DND-41 (cell line): ENCODE measurements around the gene WBP1L.

Source experiments
- ATAC-seq: fragments of 200-7000 bp; cut with Tn5 transposase; 3 replicates; pipeline ENCODE4 v1.9.1; 2021; ENCODE audit warnings: low read depth; ENCODE audit not compliant: insufficient read depth
- DNase-seq: peaks from one replicate; pipeline ENCODE4 v3.0.0-alpha.2; 2020
- H2AFZ ChIP-seq: 2 replicates; pipeline ENCODE4 v1.6.0; 2012; ENCODE audit warnings: low read depth, low read length
- H3K27ac ChIP-seq: 2 replicates; pipeline ENCODE4 v1.5.1; 2012; ENCODE audit warnings: low read length, inconsistent platforms
- H3K27me3 ChIP-seq: fragments of 200-600 bp; sonication (generic); 2 replicates; pipeline ENCODE4 v1.6.0; 2012; ENCODE audit warnings: low read length, mild to moderate bottlenecking, inconsistent platforms; ENCODE audit not compliant: insufficient read depth, poor library complexity
- H3K36me3 ChIP-seq: 2 replicates; pipeline ENCODE4 v1.5.1; 2012; ENCODE audit warnings: low read length, inconsistent platforms; ENCODE audit not compliant: insufficient read depth
- H3K4me1 ChIP-seq: 2 replicates; pipeline ENCODE4 v1.5.1; 2012; ENCODE audit warnings: mild to moderate bottlenecking, low read length; ENCODE audit not compliant: insufficient read depth
- H3K4me2 ChIP-seq: 2 replicates; pipeline ENCODE4 v1.6.0; 2012; ENCODE audit warnings: mild to moderate bottlenecking, moderate library complexity, low read length, inconsistent platforms; ENCODE audit not compliant: insufficient read depth
- H3K4me3 ChIP-seq, 2 experiments: fragments of 200-600 bp in 1 of 2; shearing (Covaris generic) in 1 of 2; 2 replicates each; pipeline ENCODE4 v1.5.1; 2012 to 2016; ENCODE audit warnings: inconsistent platforms in 2 of 2, low read length in 2 of 2, mild to moderate bottlenecking in 2 of 2, low read depth in 1 of 2, moderate library complexity in 1 of 2
- H3K79me2 ChIP-seq: 2 replicates; pipeline ENCODE4 v1.6.0; 2012; ENCODE audit warnings: low read length, inconsistent platforms; ENCODE audit not compliant: insufficient read depth
- H3K9ac ChIP-seq: 2 replicates; pipeline ENCODE4 v1.6.0; 2012; ENCODE audit warnings: low read depth, mild to moderate bottlenecking, inconsistent platforms, low read length, moderate library complexity
- H3K9me3 ChIP-seq: 2 replicates; pipeline ENCODE4 v1.5.1; 2012; ENCODE audit warnings: low read length, moderate library complexity, mild to moderate bottlenecking, inconsistent platforms; ENCODE audit not compliant: insufficient read depth, severe bottlenecking
- H4K20me1 ChIP-seq: 2 replicates; pipeline ENCODE4 v1.6.0; 2012; ENCODE audit warnings: low read length; ENCODE audit not compliant: insufficient read depth
- CTCF ChIP-seq: IDR thresholded peaks from 2 replicates; pipeline ENCODE4 v1.5.1; 2012; ENCODE audit warnings: borderline replicate concordance, low read length, moderate library complexity, mild to moderate bottlenecking; ENCODE audit not compliant: poor library complexity, severe bottlenecking; ENCODE audit errors: extremely low read depth
- EZH2 ChIP-seq: IDR thresholded peaks from 3 replicates; pipeline ENCODE4 v1.6.1; 2012; ENCODE audit warnings: borderline replicate concordance, low read depth, mild to moderate bottlenecking, moderate library complexity, low read length, inconsistent platforms; ENCODE audit not compliant: severe bottlenecking

Gene WBP1L

DNA sequence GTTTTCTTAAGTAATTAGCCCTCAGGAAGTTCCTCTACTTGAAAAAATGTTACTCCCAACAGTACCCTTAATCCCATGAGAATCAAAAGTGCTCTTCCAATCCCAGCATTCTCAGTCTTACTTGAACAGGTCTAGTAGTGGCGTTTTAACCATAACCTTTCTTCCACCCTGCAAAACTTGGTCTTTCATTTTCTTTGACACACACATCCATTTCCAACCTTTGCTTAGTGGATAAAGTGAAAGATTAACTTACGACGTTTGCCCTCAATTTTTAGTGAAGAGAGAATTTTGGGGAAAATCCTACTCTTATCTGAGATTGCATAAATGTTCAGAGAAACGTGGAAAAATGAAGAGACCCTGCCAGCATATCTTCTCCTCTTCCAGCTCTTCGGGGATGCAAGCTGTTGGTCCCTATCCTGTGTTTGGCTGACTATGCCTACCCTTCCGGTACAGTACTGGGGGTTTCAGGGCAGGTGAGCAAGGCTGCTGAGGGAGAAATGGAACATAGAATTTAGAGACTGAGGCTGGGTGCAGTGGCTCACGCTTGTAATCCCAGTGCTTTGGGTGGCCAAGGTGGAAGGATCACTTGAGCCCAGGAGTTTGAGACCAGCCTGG lies 18.8 kb downstream of the WBP1L start:
- no peak for ATAC-seq
- no peak for DNase-seq
- Histone ChIP-seq H3K36me3 (peaks cover 10% of the 10 kb centered on the region; the same call in 1 of the 2 replicates), H3K27me3 (no peaks in the 10 kb centered on the region), H3K79me2 (peaks cover 64% of the 10 kb centered on the region), H4K20me1 (peaks cover 3% of the 10 kb centered on the region; the same call in 1 of the 2 replicates), H3K9ac (no peak overlapping the region), H3K4me3 (no peak overlapping the region), H3K4me1 (peaks cover 8% of the 10 kb centered on the region), H3K4me2 (no peak overlapping the region), H3K27ac (no peak overlapping the region), H3K9me3 (no peaks in the 10 kb centered on the region), H2AFZ (no peak overlapping the region)
- TF ChIP-seq CTCF (no peak), EZH2 (no peak)

- Histone ChIP-seq H2AFZ (no peak overlapping the region), H3K9ac (no peak overlapping the region), H4K20me1 (peaks cover 3% of the 10 kb centered on the region; the same call in 1 of the 2 replicates), H3K4me3 (no peak overlapping the region), H3K36me3 (peaks cover 10% of the 10 kb centered on the region; the same call in 1 of the 2 replicates), H3K27me3 (no peaks in the 10 kb centered on the region), H3K4me2 (no peak overlapping the region), H3K9me3 (no peaks in the 10 kb centered on the region), H3K79me2 (peaks cover 66% of the 10 kb centered on the region), H3K4me1 (peaks cover 7% of the 10 kb centered on the region; the same call in 1 of the 2 replicates), H3K27ac (no peak overlapping the region)
- DNase-seq (no peak), ATAC-seq (no peak)
- TF ChIP-seq CTCF (no peak), EZH2 (no peak)
Observed at GRCh38 chr10:102763037-102763607, 19.4 kb downstream of the WBP1L start.

- Histone ChIP-seq H3K9ac (no peak overlapping the region), H3K9me3 (no peaks in the 10 kb centered on the region), H3K79me2 (peaks cover 61% of the 10 kb centered on the region), H3K27me3 (no peaks in the 10 kb centered on the region), H3K4me3 (no peak overlapping the region), H3K36me3 (peaks cover 10% of the 10 kb centered on the region; the same call in 1 of the 2 replicates), H4K20me1 (peaks cover 3% of the 10 kb centered on the region; the same call in 1 of the 2 replicates), H3K4me2 (no peak overlapping the region), H3K4me1 (peaks cover 7% of the 10 kb centered on the region; the same call in 1 of the 2 replicates), H3K27ac (no peak overlapping the region), H2AFZ (no peak overlapping the region)
- ATAC-seq (no peak), DNase-seq (no peak)
- TF ChIP-seq EZH2 = no peak
- no peak for TF ChIP-seq CTCF
Observed at GRCh38 chr10:102764470-102765161, 20.9 kb downstream of the WBP1L start.
